NCI-H2107 (cell line): ENCODE results near the gene SNRPA1.

Experiments
- DNase-seq: peaks from one replicate; lab custom pipeline; 2025; lab: John Stamatoyannopoulos, UW

Gene SNRPA1

GRCh38 chr15:101242160-101242998, 52.7 kb downstream of the SNRPA1 start:
- DNase-seq: no peak

GRCh38 chr15:101240358-101240757, 54.7 kb downstream of the SNRPA1 start:
- no peak for DNase-seq

- DNase-seq: no peak
Measured at GRCh38 chr15:101239724-101240136, 55.3 kb downstream of the SNRPA1 start.

- no peak for DNase-seq
Measured at GRCh38 chr15:101237251-101237650, 57.8 kb downstream of the SNRPA1 start.

- DNase-seq: no peak
Measured at GRCh38 chr15:101233651-101234280, 61.3 kb downstream of the SNRPA1 start.

- no peak for DNase-seq
Measured at GRCh38 chr15:101232677-101233076, 62.4 kb downstream of the SNRPA1 start.
